ENCODE data around the gene BTBD7. TPM values are rescaled to one million over a fixed set of nuclear protein-coding genes. Genes with fewer than 3 reads are reported as not detected.

The BTBD7 gene
- polyA plus RNA-seq, 1 donor (not counting 4 experiments of a cell fraction or from before 2014, with no cell fraction given), result 25.1 TPM

DNA sequence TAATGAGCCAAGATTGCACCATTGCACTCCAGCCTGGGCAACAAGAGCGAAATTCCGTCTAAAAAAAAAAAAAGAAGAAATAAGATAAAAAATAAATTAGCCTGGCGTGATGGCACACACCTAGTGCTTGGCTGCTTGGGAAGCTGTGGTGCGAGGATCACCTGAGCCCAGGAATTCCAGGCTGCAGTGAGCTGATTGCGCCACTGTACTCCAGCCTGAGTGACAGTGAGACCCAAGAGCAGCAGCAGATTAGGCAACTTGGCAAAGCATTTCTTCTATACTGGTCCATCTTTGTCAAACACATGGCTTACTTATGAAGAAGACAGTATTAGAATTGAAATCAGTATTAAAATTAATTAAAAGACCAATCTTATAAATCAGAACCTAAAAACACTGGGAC, 132.3 kb downstream of the BTBD7 start:
- FAIRE-seq (no peak), DNase-seq (ENCODE audit: low read depth, low spot score) (no peak)
- H3K4me3 ChIP-seq (ENCODE audit: control insufficient read depth in 2 of 3, extremely low read depth in 1 of 3, insufficient read depth in 2 of 3, low read depth in 1 of 3, low read length in 3 of 3), result no peak overlapping the region
- no peaks in the 10 kb centered on the region for H3K27me3 ChIP-seq (ENCODE audit: control insufficient read depth, extremely low read depth, insufficient read depth, low read length)
- no peaks in the 10 kb centered on the region for H4K20me1 ChIP-seq (ENCODE audit: control insufficient read depth, extremely low read depth, insufficient read depth, low read length)
- H3K4me2 ChIP-seq (ENCODE audit: control insufficient read depth, extremely low read depth, insufficient read depth, low read depth, low read length), result no peak overlapping the region
- no peaks in the 10 kb centered on the region for H3K4me1 ChIP-seq (ENCODE audit: control insufficient read depth, extremely low read depth, insufficient read depth, low read length)
- H3K36me3 ChIP-seq (ENCODE audit: control insufficient read depth in 2 of 2, extremely low read depth in 1 of 2, insufficient read depth in 2 of 2, low read length in 2 of 2), result no peaks in the 10 kb centered on the region
- H3K79me2 ChIP-seq (ENCODE audit: control insufficient read depth, insufficient read depth, low read length), result peaks cover 10% of the 10 kb centered on the region
- no peaks in the 10 kb centered on the region for H3K9me3 ChIP-seq (ENCODE audit: control insufficient read depth, low read depth, low read length)
- H3K9ac ChIP-seq (ENCODE audit: control insufficient read depth, extremely low read depth, insufficient read depth, low read length), result no peak overlapping the region
- H3K9me1 ChIP-seq (ENCODE audit: control insufficient read depth, extremely low read depth, insufficient read depth, low read length), result no peaks in the 10 kb centered on the region
- no peak overlapping the region for H2AFZ ChIP-seq (ENCODE audit: control insufficient read depth, low read length)
- dilution Hi-C loops (cut with MboI; ENCODE audit: extremely low pct_ligation_motif_present, low sequenced_read_pairs), result no loop called here
- H3K27ac ChIP-seq (ENCODE audit: control insufficient read depth, insufficient read depth, low read length), result no peak overlapping the region
- TF ChIP-seq, protein P1, sequence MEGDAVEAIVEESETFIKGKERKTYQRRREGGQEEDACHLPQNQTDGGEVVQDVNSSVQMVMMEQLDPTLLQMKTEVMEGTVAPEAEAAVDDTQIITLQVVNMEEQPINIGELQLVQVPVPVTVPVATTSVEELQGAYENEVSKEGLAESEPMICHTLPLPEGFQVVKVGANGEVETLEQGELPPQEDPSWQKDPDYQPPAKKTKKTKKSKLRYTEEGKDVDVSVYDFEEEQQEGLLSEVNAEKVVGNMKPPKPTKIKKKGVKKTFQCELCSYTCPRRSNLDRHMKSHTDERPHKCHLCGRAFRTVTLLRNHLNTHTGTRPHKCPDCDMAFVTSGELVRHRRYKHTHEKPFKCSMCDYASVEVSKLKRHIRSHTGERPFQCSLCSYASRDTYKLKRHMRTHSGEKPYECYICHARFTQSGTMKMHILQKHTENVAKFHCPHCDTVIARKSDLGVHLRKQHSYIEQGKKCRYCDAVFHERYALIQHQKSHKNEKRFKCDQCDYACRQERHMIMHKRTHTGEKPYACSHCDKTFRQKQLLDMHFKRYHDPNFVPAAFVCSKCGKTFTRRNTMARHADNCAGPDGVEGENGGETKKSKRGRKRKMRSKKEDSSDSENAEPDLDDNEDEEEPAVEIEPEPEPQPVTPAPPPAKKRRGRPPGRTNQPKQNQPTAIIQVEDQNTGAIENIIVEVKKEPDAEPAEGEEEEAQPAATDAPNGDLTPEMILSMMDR (optimal IDR thresholded peaks at IDR 0.05 in 1 of 3, IDR thresholded peaks at IDR 0.05 in 1 of 3, conservative IDR thresholded peaks at IDR 0.05 in 1 of 3; ENCODE audit: extremely low read depth in 1 of 3, insufficient read depth in 2 of 3, low read length in 3 of 3), result no peak
- no peak for TF ChIP-seq EZH2 (IDR thresholded peaks at IDR 0.05; ENCODE audit: low read length)

DNA sequence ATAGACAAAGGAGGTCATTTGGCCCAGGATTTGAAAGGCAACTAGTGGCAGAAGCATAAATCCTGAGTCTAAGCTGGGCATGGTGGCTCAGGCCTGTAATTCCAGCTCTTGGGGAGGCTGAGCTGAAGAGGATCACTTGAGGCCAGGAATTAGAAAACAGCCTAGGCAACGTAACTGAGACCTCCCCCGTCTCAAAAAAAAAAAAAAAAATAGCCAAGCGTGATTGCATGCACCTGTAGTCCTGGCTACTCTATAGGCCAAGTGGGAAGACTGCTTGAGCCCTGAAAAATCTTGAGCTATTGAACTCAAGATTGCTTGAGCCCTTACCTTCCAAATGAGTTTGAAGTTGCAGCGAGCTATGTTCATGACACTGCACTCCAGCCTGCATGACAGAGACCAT, 133.8 kb downstream of the BTBD7 start:
- no peaks in the 10 kb centered on the region for H3K9me1 ChIP-seq (ENCODE audit: control insufficient read depth, extremely low read depth, insufficient read depth, low read length)
- H4K20me1 ChIP-seq (ENCODE audit: control insufficient read depth, extremely low read depth, insufficient read depth, low read length), result no peaks in the 10 kb centered on the region
- no peak overlapping the region for H3K9ac ChIP-seq (ENCODE audit: control insufficient read depth, extremely low read depth, insufficient read depth, low read length)
- no peak overlapping the region for H3K4me2 ChIP-seq (ENCODE audit: control insufficient read depth, extremely low read depth, insufficient read depth, low read depth, low read length)
- H2AFZ ChIP-seq (ENCODE audit: control insufficient read depth, low read length), result no peak overlapping the region
- no peaks in the 10 kb centered on the region for H3K9me3 ChIP-seq (ENCODE audit: control insufficient read depth, low read depth, low read length)
- FAIRE-seq (no peak), DNase-seq (ENCODE audit: low read depth, low spot score) (no peak)
- no peaks in the 10 kb centered on the region for H3K4me1 ChIP-seq (ENCODE audit: control insufficient read depth, extremely low read depth, insufficient read depth, low read length)
- H3K36me3 ChIP-seq (ENCODE audit: control insufficient read depth in 2 of 2, extremely low read depth in 1 of 2, insufficient read depth in 2 of 2, low read length in 2 of 2), result no peaks in the 10 kb centered on the region
- H3K27ac ChIP-seq (ENCODE audit: control insufficient read depth, insufficient read depth, low read length), result no peak overlapping the region
- no peaks in the 10 kb centered on the region for H3K79me2 ChIP-seq (ENCODE audit: control insufficient read depth, insufficient read depth, low read length)
- H3K27me3 ChIP-seq (ENCODE audit: control insufficient read depth, extremely low read depth, insufficient read depth, low read length), result no peaks in the 10 kb centered on the region
- no peak overlapping the region for H3K4me3 ChIP-seq (ENCODE audit: control insufficient read depth in 2 of 3, extremely low read depth in 1 of 3, insufficient read depth in 2 of 3, low read depth in 1 of 3, low read length in 3 of 3)
- dilution Hi-C loops (cut with MboI; ENCODE audit: extremely low pct_ligation_motif_present, low sequenced_read_pairs), result no loop called here
- TF ChIP-seq, protein P1 (optimal IDR thresholded peaks at IDR 0.05 in 1 of 3, IDR thresholded peaks at IDR 0.05 in 1 of 3, conservative IDR thresholded peaks at IDR 0.05 in 1 of 3; ENCODE audit: extremely low read depth in 1 of 3, insufficient read depth in 2 of 3, low read length in 3 of 3), result no peak
- no peak for TF ChIP-seq EZH2 (IDR thresholded peaks at IDR 0.05; ENCODE audit: low read length)
